Muscle layer of duodenum (tissue), 2 donors: ENCODE results near the gene ANKRD10.

Experiments
- H3K27ac ChIP-seq: one replicate; pipeline ENCODE4 v1.7.0; 2013; ENCODE audit warnings: mild to moderate bottlenecking, low read length
- H3K27me3 ChIP-seq: one replicate; pipeline ENCODE4 v1.7.0; 2013; ENCODE audit warnings: low read depth, mild to moderate bottlenecking, control low read depth, low read length
- H3K36me3 ChIP-seq, 2 donors: one replicate each; pipeline ENCODE4 v1.7.0; 2013; ENCODE audit warnings: low read length in 2 of 2, control low read depth in 1 of 2, mild to moderate bottlenecking in 1 of 2; ENCODE audit not compliant: insufficient read depth in 2 of 2, control insufficient read depth in 1 of 2
- H3K4me1 ChIP-seq, 2 donors: one replicate each; pipeline ENCODE4 v1.7.0; 2013; ENCODE audit warnings: low read length in 2 of 2, mild to moderate bottlenecking in 2 of 2, control low read depth in 1 of 2, moderate library complexity in 1 of 2; ENCODE audit not compliant: insufficient read depth in 2 of 2, control insufficient read depth in 1 of 2
- H3K4me3 ChIP-seq, 2 donors: one replicate each; pipeline ENCODE4 v1.7.0; 2013; ENCODE audit warnings: low read length in 2 of 2, low read depth in 1 of 2, mild to moderate bottlenecking in 1 of 2
- H3K9me3 ChIP-seq, 2 donors: one replicate each; pipeline ENCODE4 v1.7.0; 2013; ENCODE audit warnings: low read length in 2 of 2, control low read depth in 1 of 2, mild to moderate bottlenecking in 1 of 2; ENCODE audit not compliant: control insufficient read depth in 1 of 2
- donor health status: healthy.

ANKRD10 gene

GRCh38 chr13:110872034-110872767, 42.7 kb downstream of the ANKRD10 start:
- Histone ChIP-seq H3K27ac (no peak overlapping the region), H3K36me3 (no peaks in the 10 kb centered on the region), H3K9me3 (no peaks in the 10 kb centered on the region), H3K4me3 (no peak overlapping the region), H3K4me1 (peaks cover 5 to 24% of the 10 kb centered on the region in 2 donors), H3K27me3 (no peaks in the 10 kb centered on the region)

DNA sequence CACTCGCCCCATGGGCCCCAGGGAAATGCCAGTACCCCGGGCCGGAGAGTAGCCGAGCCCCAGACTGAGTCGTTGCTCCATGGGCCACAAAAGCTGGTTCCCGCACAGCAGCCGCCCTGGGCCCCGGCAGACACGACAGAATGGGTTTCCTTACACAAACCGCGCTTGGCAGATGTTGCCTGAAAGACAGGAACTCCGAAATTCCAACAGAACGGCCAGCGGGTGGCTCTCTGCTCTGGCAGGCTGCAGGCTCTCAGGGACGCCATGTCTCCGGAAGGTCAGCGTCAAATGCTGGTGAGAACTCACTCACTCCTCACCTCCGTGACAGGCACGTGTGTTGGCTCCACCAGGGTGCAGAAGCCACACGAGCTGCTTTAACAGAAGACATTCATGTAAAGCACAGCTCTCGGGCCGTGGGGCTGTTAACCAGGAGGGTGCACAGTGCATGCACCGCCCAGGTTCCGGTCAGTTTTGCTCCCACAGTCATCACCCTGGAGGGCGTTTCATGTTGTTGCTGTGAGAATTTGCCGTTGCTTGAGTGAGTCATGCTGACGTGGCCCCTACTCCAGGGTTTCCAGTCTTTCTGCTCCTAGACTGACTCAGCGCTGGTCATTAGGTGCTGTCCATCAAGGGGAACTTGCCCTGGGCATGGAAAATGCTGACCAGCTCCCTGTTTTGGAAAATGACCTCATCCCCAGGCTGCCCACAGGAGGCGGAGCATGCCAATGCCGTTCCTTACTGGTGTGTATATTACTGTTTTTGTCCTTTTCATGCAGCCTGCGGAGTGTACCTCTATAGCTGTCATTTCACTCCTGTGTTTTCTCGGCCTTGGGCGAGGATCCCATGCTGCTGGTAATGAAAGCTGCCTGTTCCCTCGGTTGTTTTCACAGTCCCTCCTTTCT, 44.8 kb downstream of the ANKRD10 start:
- Histone ChIP-seq H3K27ac (peak overlapping the region; percentile 77), H3K9me3 (no peaks in the 10 kb centered on the region), H3K4me3 (peak overlapping the region; percentile 35 to 49), H3K36me3 (no peaks in the 10 kb centered on the region), H3K27me3 (no peaks in the 10 kb centered on the region), H3K4me1 (peaks cover 3 to 19% of the 10 kb centered on the region in 2 donors)

DNA sequence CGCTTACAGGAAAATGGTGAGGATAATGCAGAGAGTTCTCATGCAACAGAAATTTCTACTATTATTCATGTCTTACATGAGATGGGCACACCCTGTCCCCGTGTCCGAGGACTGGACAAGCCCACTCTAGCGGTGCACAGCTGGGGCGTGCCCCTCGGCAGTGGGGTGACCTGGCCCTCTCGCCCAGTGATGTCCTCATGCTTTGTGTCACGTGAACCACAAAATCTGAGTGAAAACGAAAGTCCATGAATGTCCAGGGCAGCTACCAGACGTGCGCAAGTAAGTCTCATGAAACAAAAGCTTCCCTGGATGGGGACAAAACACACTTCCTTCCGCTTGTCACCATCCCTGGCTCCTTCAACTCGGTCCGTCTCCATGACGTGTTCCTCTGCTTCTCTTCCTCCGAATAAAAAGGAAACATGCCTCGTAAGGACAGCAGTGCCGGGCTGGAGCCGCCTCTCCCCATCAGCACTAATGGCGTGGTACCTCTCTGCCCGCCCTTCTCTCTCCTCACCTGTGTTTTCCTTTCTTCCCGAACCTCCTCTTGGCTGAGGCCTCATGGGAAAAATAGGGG, 45.6 kb downstream of the ANKRD10 start:
- Histone ChIP-seq H3K27me3 (no peaks in the 10 kb centered on the region), H3K4me1 (peaks cover 0 to 16% of the 10 kb centered on the region in 2 donors), H3K36me3 (no peaks in the 10 kb centered on the region), H3K27ac (peak overlapping the region; percentile 72), H3K4me3 (peak overlapping the region; percentile 35 to 49), H3K9me3 (no peaks in the 10 kb centered on the region)

GRCh38 chr13:110868720-110869119, 46.1 kb downstream of the ANKRD10 start:
- Histone ChIP-seq H3K27ac (no peak overlapping the region), H3K4me3 (no peak overlapping the region), H3K9me3 (no peaks in the 10 kb centered on the region), H3K36me3 (no peaks in the 10 kb centered on the region), H3K4me1 (peaks cover 0 to 16% of the 10 kb centered on the region in 2 donors), H3K27me3 (no peaks in the 10 kb centered on the region)

- no peaks in the 10 kb centered on the region for H3K36me3 ChIP-seq
- no peaks in the 10 kb centered on the region for H3K27me3 ChIP-seq
- H3K9me3 ChIP-seq: no peaks in the 10 kb centered on the region
- H3K4me3 ChIP-seq: no peak overlapping the region
- no peak overlapping the region for H3K27ac ChIP-seq
- H3K4me1 ChIP-seq: peaks cover 0 to 16% of the 10 kb centered on the region in 2 donors
These were observed 47.5 kb downstream of the ANKRD10 start for GRCh38 chr13:110867380-110867779.

- H3K27me3 ChIP-seq: no peaks in the 10 kb centered on the region
- peaks cover 0 to 16% of the 10 kb centered on the region in 2 donors for H3K4me1 ChIP-seq
- H3K27ac ChIP-seq: no peak overlapping the region
- H3K36me3 ChIP-seq: no peaks in the 10 kb centered on the region
- H3K9me3 ChIP-seq: no peaks in the 10 kb centered on the region
- no peak overlapping the region for H3K4me3 ChIP-seq
These were observed 48.2 kb downstream of the ANKRD10 start for GRCh38 chr13:110866491-110867170.

GRCh38 chr13:110863685-110864084, 51.2 kb downstream of the ANKRD10 start:
- H3K27me3 ChIP-seq: no peaks in the 10 kb centered on the region

DNA sequence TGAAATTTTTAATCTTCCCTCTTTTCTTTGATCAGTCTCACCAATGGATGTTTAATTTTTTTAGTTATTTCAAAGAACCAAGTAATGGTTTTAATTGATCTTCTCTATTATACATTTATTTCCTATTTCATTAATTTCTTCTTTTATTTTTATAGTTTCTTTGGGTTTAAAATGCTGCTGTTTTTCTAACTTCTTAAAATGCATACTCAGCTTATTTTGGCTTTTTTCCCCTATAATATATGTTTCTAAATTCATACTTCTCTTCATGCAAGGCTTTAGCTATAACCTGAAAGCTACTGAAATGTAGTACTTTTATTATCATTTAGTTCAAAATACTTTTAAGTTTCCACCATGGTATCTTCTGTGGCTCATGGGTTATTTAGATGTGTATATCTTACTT, 53.9 kb downstream of the ANKRD10 start:
- Histone ChIP-seq H3K4me3 (no peak overlapping the region), H3K4me1 (no peaks in the 10 kb centered on the region), H3K36me3 (no peaks in the 10 kb centered on the region), H3K27ac (no peak overlapping the region), H3K9me3 (peaks cover 0 to 3% of the 10 kb centered on the region in 2 donors), H3K27me3 (no peaks in the 10 kb centered on the region)

More at GRCh38 chr13:110863685-110864084, 51.2 kb downstream of the ANKRD10 start:
- Histone ChIP-seq H3K4me3 (no peak overlapping the region), H3K27ac (no peak overlapping the region), H3K36me3 (no peaks in the 10 kb centered on the region), H3K9me3 (no peaks in the 10 kb centered on the region), H3K4me1 (no peaks in the 10 kb centered on the region)

- Histone ChIP-seq H3K4me3 (no peak overlapping the region), H3K27ac (no peak overlapping the region), H3K27me3 (no peaks in the 10 kb centered on the region), H3K36me3 (no peaks in the 10 kb centered on the region), H3K9me3 (peaks cover 0 to 3% of the 10 kb centered on the region in 2 donors), H3K4me1 (no peaks in the 10 kb centered on the region)
These were observed 57.7 kb downstream of the ANKRD10 start for GRCh38 chr13:110856942-110857835.

- H3K9me3 ChIP-seq: peaks cover 0 to 3% of the 10 kb centered on the region in 2 donors
- H3K27ac ChIP-seq: no peak overlapping the region
- H3K27me3 ChIP-seq: no peaks in the 10 kb centered on the region
- H3K4me3 ChIP-seq: no peak overlapping the region
- no peaks in the 10 kb centered on the region for H3K4me1 ChIP-seq
- no peaks in the 10 kb centered on the region for H3K36me3 ChIP-seq
These were observed 59.5 kb downstream of the ANKRD10 start for GRCh38 chr13:110855363-110855762.
